Gastroesophageal sphincter (tissue), 3 donors: ENCODE measurements around the gene TMC1.

Experiments
- EP300 ChIP-seq: sonication (generic); formaldehyde crosslinking; IDR thresholded peaks from one replicate; pipeline ENCODE4 v1.6.1; 2017; ENCODE audit warnings: antibody characterized with exemption, mild to moderate bottlenecking
- TF ChIP-seq, protein P1 (sequence below), 4 experiments: fragments of 200-600 bp in 2 of 4; fragments of 450-650 bp in 2 of 4; sonication (generic) in 1 of 4; IDR thresholded peaks; one replicate each; pipeline ENCODE4 v1.5.1; 2017 to 2019; ENCODE audit warnings: antibody characterized with exemption in 4 of 4, mild to moderate bottlenecking in 2 of 4, moderate library complexity in 2 of 4

DNA sequence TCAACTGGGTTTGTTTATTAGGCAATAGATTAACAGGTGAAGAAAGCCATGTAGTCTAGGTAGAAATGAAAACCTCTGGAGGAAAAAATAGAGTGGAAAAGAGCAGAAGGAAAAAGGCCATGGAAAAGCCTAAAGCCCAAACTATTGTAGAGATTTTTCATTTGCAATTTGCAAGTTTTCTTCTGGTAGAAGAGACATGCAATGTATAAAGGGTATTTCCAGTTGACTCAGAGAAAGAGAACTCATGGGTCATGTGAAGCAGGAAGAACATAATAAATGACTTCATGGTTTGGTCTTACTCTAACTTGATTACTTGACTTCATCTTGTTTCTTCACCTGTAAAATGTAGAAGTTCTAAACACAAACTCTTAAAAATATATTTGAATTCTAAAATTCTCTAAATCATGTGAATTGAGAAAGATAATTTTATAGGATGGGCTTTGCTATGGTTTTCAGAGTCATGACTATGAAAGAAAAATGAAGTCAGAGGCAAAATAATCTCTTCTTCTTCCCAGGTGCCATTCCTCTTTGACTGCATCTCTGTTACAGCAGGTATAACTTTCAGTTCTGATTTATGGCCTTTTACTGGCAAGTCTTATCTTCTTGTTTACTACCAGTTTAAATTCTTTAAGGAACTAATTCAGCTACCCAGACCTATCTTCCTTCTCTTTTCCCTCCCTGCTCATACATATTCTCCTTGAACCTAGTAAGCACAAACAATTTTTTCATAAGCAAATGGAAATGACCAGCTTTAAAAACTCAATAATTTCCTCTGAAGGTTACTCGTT is 47.7 kb upstream of the TMC1 start:
- no peak for TF ChIP-seq EP300
- TF ChIP-seq, protein P1, sequence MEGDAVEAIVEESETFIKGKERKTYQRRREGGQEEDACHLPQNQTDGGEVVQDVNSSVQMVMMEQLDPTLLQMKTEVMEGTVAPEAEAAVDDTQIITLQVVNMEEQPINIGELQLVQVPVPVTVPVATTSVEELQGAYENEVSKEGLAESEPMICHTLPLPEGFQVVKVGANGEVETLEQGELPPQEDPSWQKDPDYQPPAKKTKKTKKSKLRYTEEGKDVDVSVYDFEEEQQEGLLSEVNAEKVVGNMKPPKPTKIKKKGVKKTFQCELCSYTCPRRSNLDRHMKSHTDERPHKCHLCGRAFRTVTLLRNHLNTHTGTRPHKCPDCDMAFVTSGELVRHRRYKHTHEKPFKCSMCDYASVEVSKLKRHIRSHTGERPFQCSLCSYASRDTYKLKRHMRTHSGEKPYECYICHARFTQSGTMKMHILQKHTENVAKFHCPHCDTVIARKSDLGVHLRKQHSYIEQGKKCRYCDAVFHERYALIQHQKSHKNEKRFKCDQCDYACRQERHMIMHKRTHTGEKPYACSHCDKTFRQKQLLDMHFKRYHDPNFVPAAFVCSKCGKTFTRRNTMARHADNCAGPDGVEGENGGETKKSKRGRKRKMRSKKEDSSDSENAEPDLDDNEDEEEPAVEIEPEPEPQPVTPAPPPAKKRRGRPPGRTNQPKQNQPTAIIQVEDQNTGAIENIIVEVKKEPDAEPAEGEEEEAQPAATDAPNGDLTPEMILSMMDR (IDR thresholded peaks at IDR 0.05) = no peak
